ENCODE results near the gene ADK. TPM values are rescaled to one million over a fixed set of nuclear protein-coding genes. Genes with fewer than 3 reads are reported as not detected.

Gene ADK
- total and polyA plus RNA-seq, 2 experiments from 2014 or later = 46.7 to 53.7 TPM

DNA sequence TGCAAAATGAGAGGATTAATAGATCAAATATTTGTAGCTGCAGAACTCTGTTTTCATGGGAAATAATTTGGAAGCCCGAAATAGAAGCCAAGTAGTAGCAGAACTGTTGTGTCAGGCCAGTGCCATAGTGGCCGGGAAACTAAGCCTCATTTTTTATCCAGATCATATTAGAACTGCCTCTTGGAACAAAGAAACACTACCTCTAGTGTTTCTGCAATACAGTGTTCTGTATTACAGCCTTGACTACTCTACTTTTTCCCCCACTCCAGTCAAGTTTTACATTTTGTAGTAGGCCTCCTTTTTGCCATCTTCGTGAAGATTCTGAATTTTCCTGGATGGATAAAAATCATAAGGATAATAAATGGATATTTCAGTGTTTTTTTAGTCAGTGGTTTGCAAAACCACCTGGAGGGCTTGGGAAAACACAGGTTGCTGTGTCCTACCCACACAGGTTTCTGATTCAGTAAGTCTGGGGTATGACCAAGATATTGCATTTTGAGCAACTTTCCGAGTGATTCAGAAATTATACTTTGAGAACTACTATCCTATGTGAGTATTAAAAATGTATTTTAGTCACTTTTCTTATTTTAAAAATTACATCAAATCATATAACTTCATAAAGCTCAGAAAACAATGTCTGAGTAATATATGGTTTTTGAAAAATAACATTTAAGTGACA is 349.1 kb downstream of the ADK start:
- no peak for TF ChIP-seq EZH2phosphoT487 (IDR thresholded peaks at IDR 0.05; ENCODE audit: low read depth, severe bottlenecking, unreplicated experiment)
- TF ChIP-seq EZH2 (IDR thresholded peaks at IDR 0.05; ENCODE audit: borderline replicate concordance) = no peak
- TF ChIP-seq, protein P1, sequence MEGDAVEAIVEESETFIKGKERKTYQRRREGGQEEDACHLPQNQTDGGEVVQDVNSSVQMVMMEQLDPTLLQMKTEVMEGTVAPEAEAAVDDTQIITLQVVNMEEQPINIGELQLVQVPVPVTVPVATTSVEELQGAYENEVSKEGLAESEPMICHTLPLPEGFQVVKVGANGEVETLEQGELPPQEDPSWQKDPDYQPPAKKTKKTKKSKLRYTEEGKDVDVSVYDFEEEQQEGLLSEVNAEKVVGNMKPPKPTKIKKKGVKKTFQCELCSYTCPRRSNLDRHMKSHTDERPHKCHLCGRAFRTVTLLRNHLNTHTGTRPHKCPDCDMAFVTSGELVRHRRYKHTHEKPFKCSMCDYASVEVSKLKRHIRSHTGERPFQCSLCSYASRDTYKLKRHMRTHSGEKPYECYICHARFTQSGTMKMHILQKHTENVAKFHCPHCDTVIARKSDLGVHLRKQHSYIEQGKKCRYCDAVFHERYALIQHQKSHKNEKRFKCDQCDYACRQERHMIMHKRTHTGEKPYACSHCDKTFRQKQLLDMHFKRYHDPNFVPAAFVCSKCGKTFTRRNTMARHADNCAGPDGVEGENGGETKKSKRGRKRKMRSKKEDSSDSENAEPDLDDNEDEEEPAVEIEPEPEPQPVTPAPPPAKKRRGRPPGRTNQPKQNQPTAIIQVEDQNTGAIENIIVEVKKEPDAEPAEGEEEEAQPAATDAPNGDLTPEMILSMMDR (IDR thresholded peaks at IDR 0.05; ENCODE audit: poor library complexity) = no peak
- H2AFZ ChIP-seq = no peak overlapping the region
- H3K27ac ChIP-seq = no peak overlapping the region
- H3K27me3 ChIP-seq = no peaks in the 10 kb centered on the region
- no peak for DNase-seq (ENCODE audit: low spot score)
- no peak overlapping the region for H3K4me3 ChIP-seq
- H4K20me1 ChIP-seq (ENCODE audit: insufficient read depth, poor library complexity, severe bottlenecking) = no peaks in the 10 kb centered on the region
- H3K79me2 ChIP-seq = no peaks in the 10 kb centered on the region
- H3K4me1 ChIP-seq (ENCODE audit: insufficient read depth) = peaks cover 4% of the 10 kb centered on the region
- H3K36me3 ChIP-seq (replicated peaks; ENCODE audit: insufficient read depth, low read depth) = no peaks in the 10 kb centered on the region
- H3K4me2 ChIP-seq = no peak overlapping the region
- 91% methylated on average over 4 of the region's 4 CpGs for WGBS (ENCODE audit: low lambda C conversion rate, missing lambda C conversion rate)
- no peaks in the 10 kb centered on the region for H3K9me2 ChIP-seq (replicated peaks; ENCODE audit: insufficient read depth)
- H3K9me3 ChIP-seq (ENCODE audit: low read depth) = no peaks in the 10 kb centered on the region

GRCh38 chr10:74500816-74501215 is 349.8 kb downstream of the ADK start:
- no peaks in the 10 kb centered on the region for H3K9me3 ChIP-seq (ENCODE audit: low read depth)
- H3K79me2 ChIP-seq = no peaks in the 10 kb centered on the region
- H3K4me1 ChIP-seq (ENCODE audit: insufficient read depth) = peaks cover 4% of the 10 kb centered on the region
- no peak for TF ChIP-seq EZH2 (IDR thresholded peaks at IDR 0.05; ENCODE audit: borderline replicate concordance)
- no peak for TF ChIP-seq EZH2phosphoT487 (IDR thresholded peaks at IDR 0.05; ENCODE audit: low read depth, severe bottlenecking, unreplicated experiment)
- TF ChIP-seq, protein P1 (IDR thresholded peaks at IDR 0.05; ENCODE audit: poor library complexity) = no peak
- no peaks in the 10 kb centered on the region for H3K36me3 ChIP-seq (replicated peaks; ENCODE audit: insufficient read depth, low read depth)
- no peak overlapping the region for H2AFZ ChIP-seq
- no peaks in the 10 kb centered on the region for H3K27me3 ChIP-seq
- H4K20me1 ChIP-seq (ENCODE audit: insufficient read depth, poor library complexity, severe bottlenecking) = no peaks in the 10 kb centered on the region
- no peak overlapping the region for H3K4me3 ChIP-seq
- no peak for DNase-seq (ENCODE audit: low spot score)
- no peaks in the 10 kb centered on the region for H3K9me2 ChIP-seq (replicated peaks; ENCODE audit: insufficient read depth)
- H3K27ac ChIP-seq = peak overlapping the region; percentile 6
- no peak overlapping the region for H3K4me2 ChIP-seq

DNA sequence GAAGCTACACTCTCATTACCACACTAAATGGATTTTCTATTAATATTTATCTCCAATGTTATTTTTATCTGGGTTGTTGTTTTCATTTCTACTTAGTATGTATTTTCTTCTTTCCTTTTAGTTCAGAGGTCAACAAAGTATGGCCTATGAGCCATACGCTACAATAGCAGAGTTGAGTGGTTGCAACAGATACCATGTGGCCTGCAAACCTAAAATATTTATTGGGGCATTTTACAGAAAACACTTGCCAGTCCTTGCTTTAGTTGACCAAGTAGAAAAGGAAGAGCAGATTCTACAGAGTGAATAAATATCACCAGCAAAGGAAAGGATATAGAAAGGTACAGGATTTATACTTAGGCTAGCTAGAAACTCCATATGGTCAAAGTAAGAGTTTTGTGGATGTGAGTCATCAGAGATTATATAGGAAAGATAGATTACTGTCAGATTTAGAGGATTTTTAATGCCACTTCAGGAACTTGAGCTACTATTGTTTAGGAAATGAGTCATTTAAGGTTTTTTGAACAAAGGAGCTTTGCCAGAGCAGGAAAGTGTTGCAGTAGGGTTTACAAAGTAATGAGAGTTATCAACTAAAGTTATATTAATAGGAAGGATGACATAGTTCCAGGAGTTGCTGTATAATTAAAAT is 352.1 kb downstream of the ADK start:
- H2AFZ ChIP-seq = no peak overlapping the region
- H3K9me2 ChIP-seq (replicated peaks; ENCODE audit: insufficient read depth) = no peaks in the 10 kb centered on the region
- H3K79me2 ChIP-seq = no peaks in the 10 kb centered on the region
- TF ChIP-seq EZH2 (IDR thresholded peaks at IDR 0.05; ENCODE audit: borderline replicate concordance) (no peak), EZH2phosphoT487 (IDR thresholded peaks at IDR 0.05; ENCODE audit: low read depth, severe bottlenecking, unreplicated experiment) (no peak)
- TF ChIP-seq, protein P1 (IDR thresholded peaks at IDR 0.05; ENCODE audit: poor library complexity) = no peak
- H3K27ac ChIP-seq = no peak overlapping the region
- no peaks in the 10 kb centered on the region for H4K20me1 ChIP-seq (ENCODE audit: insufficient read depth, poor library complexity, severe bottlenecking)
- no peaks in the 10 kb centered on the region for H3K27me3 ChIP-seq
- no peaks in the 10 kb centered on the region for H3K36me3 ChIP-seq (replicated peaks; ENCODE audit: insufficient read depth, low read depth)
- no peak overlapping the region for H3K4me3 ChIP-seq
- H3K4me1 ChIP-seq (ENCODE audit: insufficient read depth) = peaks cover 4% of the 10 kb centered on the region
- no peak for DNase-seq (ENCODE audit: low spot score)
- no peak overlapping the region for H3K4me2 ChIP-seq
- WGBS (ENCODE audit: low lambda C conversion rate, missing lambda C conversion rate) = 100% methylated on average over 1 of the region's 1 CpG
- no peaks in the 10 kb centered on the region for H3K9me3 ChIP-seq (ENCODE audit: low read depth)
